Endodermal cell (in vitro differentiated cells): ENCODE results near the gene CNOT6. TPM values are rescaled to one million over a fixed set of nuclear protein-coding genes. Genes with fewer than 3 reads are reported as not detected.

ENCODE experiments used
- DNase-seq: peaks from one replicate; pipeline ENCODE4 v3.0.0-alpha.2; 2017
- H3K27ac ChIP-seq: 2 replicates; pipeline ENCODE4 v1.5.1; 2013; ENCODE audit warnings: mild to moderate bottlenecking, low read depth, low read length, moderate library complexity
- H3K27me3 ChIP-seq: 2 replicates; pipeline ENCODE4 v1.6.1; 2013; ENCODE audit warnings: mild to moderate bottlenecking, low read length, moderate library complexity; ENCODE audit not compliant: insufficient read depth, control insufficient read depth, poor library complexity, severe bottlenecking
- H3K36me3 ChIP-seq: 2 replicates; pipeline ENCODE4 v1.7.0; 2013; ENCODE audit warnings: mild to moderate bottlenecking, low read length, moderate library complexity; ENCODE audit not compliant: control insufficient read depth, insufficient read depth
- H3K4me1 ChIP-seq: one replicate; pipeline ENCODE4 v1.7.0; 2013; ENCODE audit warnings: low read length; ENCODE audit not compliant: control insufficient read depth, insufficient read depth
- H3K4me3 ChIP-seq: 2 replicates; pipeline ENCODE4 v1.5.1; 2013; ENCODE audit warnings: mild to moderate bottlenecking, low read length, moderate library complexity
- H3K9ac ChIP-seq: 2 replicates; pipeline ENCODE4 v1.6.1; 2013; ENCODE audit warnings: mild to moderate bottlenecking, low read length, moderate library complexity; ENCODE audit not compliant: poor library complexity, severe bottlenecking; ENCODE audit errors: extremely low read depth
- H3K9me3 ChIP-seq: 2 replicates; pipeline ENCODE4 v1.6.1; 2013; ENCODE audit warnings: mild to moderate bottlenecking, low read length, moderate library complexity; ENCODE audit not compliant: control insufficient read depth
- H3K27ac Mint-ChIP-seq: 2 replicates; pipeline ENCODE4 v1.8.0; 2020; ENCODE audit warnings: mixed read lengths
- H3K27me3 Mint-ChIP-seq: 2 replicates; pipeline ENCODE4 v1.8.0; 2021; ENCODE audit warnings: mild to moderate bottlenecking, mixed read lengths; ENCODE audit not compliant: insufficient read depth
- H3K36me3 Mint-ChIP-seq: 2 replicates; pipeline ENCODE4 v1.8.0; 2020; ENCODE audit warnings: low read depth, mixed read lengths
- H3K4me1 Mint-ChIP-seq: 2 replicates; pipeline ENCODE4 v1.8.0; 2020; ENCODE audit warnings: mixed read lengths
- H3K4me3 Mint-ChIP-seq: 2 replicates; pipeline ENCODE4 v1.8.0; 2020; ENCODE audit warnings: mild to moderate bottlenecking, moderate library complexity, mixed read lengths
- H3K9me3 Mint-ChIP-seq: 2 replicates; pipeline ENCODE4 v1.8.0; 2020; ENCODE audit warnings: mild to moderate bottlenecking, mixed read lengths
- WGBS, 2 experiments: methylation state at CpG; one replicate each; pipeline versions ENCODE4 v1.1.5 to v1.1.7; 2013; ENCODE audit warnings: missing lambda C conversion rate in 2 of 2, mixed read lengths in 1 of 2; ENCODE audit not compliant: insufficient coverage in 1 of 2, insufficient read length in 1 of 2; 5-methylcytosine and 5-hydroxymethylcytosine counted together
- total RNA-seq, 2 donors: library from RNA; stranded (reverse); fragmentation: NEBNext Ultra II Directional in 1 of 2; extraction: Animal tissue kit (Norgen Biotek cat#: 25700) in 1 of 2; gene quantifications; 2 replicates in 1 of 2; 3 replicates in 1 of 2; pipeline ENCODE4 v1.2.1, GENCODE V29; 2021
- TF ChIP-seq, protein P1 (sequence below): fragments of 200-600 bp; sonication (generic); conservative IDR thresholded peaks from 2 replicates; pipeline ENCODE4 v1.5.0; 2021; ENCODE audit warnings: antibody characterized with exemption, mild to moderate bottlenecking

The CNOT6 gene
- total RNA-seq, 2 donors from 2014 or later = 40.4 to 42.9 TPM

DNA sequence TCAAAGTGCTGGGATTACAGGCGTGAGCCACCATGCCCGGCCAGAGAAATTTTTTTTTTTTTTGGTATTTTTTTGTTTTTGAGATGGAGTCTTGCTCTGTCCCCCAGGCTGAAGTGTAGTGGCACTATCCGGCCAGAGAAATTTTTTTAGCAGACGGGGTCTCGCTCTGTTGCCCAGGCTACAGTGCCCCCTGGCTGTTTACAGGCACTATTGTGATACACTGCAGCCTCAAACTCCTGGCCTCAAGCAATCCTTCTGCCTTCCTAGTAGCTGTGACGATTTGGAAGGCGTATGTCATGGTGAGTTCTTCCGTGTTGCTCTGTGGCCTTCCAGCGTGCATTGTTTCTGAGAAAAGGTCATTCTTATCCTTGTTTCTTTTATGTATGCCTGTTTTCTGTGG, 47.5 kb downstream of the CNOT6 start:
- no peaks in the 10 kb centered on the region for H3K4me1 ChIP-seq
- Mint-ChIP-seq H3K27ac (no peak overlapping the region), H3K36me3 (peaks cover 58% of the 10 kb centered on the region), H3K4me3 (no peak overlapping the region), H3K4me1 (no peaks in the 10 kb centered on the region), H3K9me3 (peaks cover 3% of the 10 kb centered on the region), H3K27me3 (no peaks in the 10 kb centered on the region)
- peaks cover 67% of the 10 kb centered on the region for H3K36me3 ChIP-seq
- no peak overlapping the region for H3K4me3 ChIP-seq
- H3K27ac ChIP-seq = no peak overlapping the region
- WGBS, 2 experiments = 96 to 100% methylated on average over 7 to 9 of the region's 9 CpGs
- H3K27me3 ChIP-seq = no peaks in the 10 kb centered on the region
- DNase-seq = peak; percentile 66
- TF ChIP-seq, protein P1, sequence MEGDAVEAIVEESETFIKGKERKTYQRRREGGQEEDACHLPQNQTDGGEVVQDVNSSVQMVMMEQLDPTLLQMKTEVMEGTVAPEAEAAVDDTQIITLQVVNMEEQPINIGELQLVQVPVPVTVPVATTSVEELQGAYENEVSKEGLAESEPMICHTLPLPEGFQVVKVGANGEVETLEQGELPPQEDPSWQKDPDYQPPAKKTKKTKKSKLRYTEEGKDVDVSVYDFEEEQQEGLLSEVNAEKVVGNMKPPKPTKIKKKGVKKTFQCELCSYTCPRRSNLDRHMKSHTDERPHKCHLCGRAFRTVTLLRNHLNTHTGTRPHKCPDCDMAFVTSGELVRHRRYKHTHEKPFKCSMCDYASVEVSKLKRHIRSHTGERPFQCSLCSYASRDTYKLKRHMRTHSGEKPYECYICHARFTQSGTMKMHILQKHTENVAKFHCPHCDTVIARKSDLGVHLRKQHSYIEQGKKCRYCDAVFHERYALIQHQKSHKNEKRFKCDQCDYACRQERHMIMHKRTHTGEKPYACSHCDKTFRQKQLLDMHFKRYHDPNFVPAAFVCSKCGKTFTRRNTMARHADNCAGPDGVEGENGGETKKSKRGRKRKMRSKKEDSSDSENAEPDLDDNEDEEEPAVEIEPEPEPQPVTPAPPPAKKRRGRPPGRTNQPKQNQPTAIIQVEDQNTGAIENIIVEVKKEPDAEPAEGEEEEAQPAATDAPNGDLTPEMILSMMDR = peak; percentile 61
- H3K9ac ChIP-seq = no peak overlapping the region
- peaks cover 18% of the 10 kb centered on the region for H3K9me3 ChIP-seq

GRCh38 chr5:180545248-180545647, 51.1 kb downstream of the CNOT6 start:
- Mint-ChIP-seq H3K36me3 (peaks cover 48% of the 10 kb centered on the region), H3K4me3 (no peak overlapping the region), H3K4me1 (peaks cover 9% of the 10 kb centered on the region), H3K27me3 (no peaks in the 10 kb centered on the region), H3K9me3 (no peaks in the 10 kb centered on the region), H3K27ac (no peak overlapping the region)
- TF ChIP-seq, protein P1 = no peak
- no peak for DNase-seq
- Histone ChIP-seq H3K4me1 (no peaks in the 10 kb centered on the region), H3K36me3 (peaks cover 68% of the 10 kb centered on the region), H3K9me3 (peaks cover 12% of the 10 kb centered on the region), H3K4me3 (no peak overlapping the region), H3K27ac (no peak overlapping the region), H3K9ac (no peak overlapping the region), H3K27me3 (no peaks in the 10 kb centered on the region)
- WGBS, 2 experiments = 57 to 97% methylated on average over 1 to 3 of the region's 3 CpGs

- Mint-ChIP-seq H3K27ac (peak overlapping the region; percentile 62), H3K4me1 (peaks cover 9% of the 10 kb centered on the region), H3K4me3 (no peak overlapping the region), H3K27me3 (no peaks in the 10 kb centered on the region), H3K36me3 (peaks cover 52% of the 10 kb centered on the region), H3K9me3 (no peaks in the 10 kb centered on the region)
- Histone ChIP-seq H3K4me1 (no peaks in the 10 kb centered on the region), H3K27ac (no peak overlapping the region), H3K9me3 (no peaks in the 10 kb centered on the region), H3K9ac (no peak overlapping the region), H3K4me3 (no peak overlapping the region), H3K27me3 (no peaks in the 10 kb centered on the region), H3K36me3 (peaks cover 71% of the 10 kb centered on the region)
- TF ChIP-seq, protein P1 = no peak
- no peak for DNase-seq
- WGBS, 2 experiments = 85 to 100% methylated on average over 1 to 3 of the region's 3 CpGs
Observed at GRCh38 chr5:180548563-180548962, 54.4 kb downstream of the CNOT6 start.
